Activated CD4-positive, CD25-positive, alpha-beta regulatory T cell treated with anti-CD3 and anti-CD28 coated beads, Interleukin-2, amount 50 U/mL, for 72 hours (primary cell): ENCODE data around the gene ACTRT2.

Source experiments
- DNase-seq: peaks from one replicate; pipeline ENCODE4 v3.0.0; 2021

Gene ACTRT2

GRCh38 chr1:3003941-3004270 lies 17.4 kb upstream of the ACTRT2 start:
- no peak for DNase-seq

- DNase-seq: no peak
Observed at GRCh38 chr1:3004285-3005205, 16.7 kb upstream of the ACTRT2 start.

- no peak for DNase-seq
Observed at GRCh38 chr1:3005771-3006170, 15.5 kb upstream of the ACTRT2 start.

- no peak for DNase-seq
Observed at GRCh38 chr1:3007298-3008147, 13.7 kb upstream of the ACTRT2 start.

- DNase-seq: no peak
Observed at GRCh38 chr1:3009021-3009420, 12.2 kb upstream of the ACTRT2 start.

GRCh38 chr1:3009556-3009955 lies 11.7 kb upstream of the ACTRT2 start:
- no peak for DNase-seq

- no peak for DNase-seq
Observed at GRCh38 chr1:3011127-3011526, 10.1 kb upstream of the ACTRT2 start.

- no peak for DNase-seq
Observed at GRCh38 chr1:3011631-3012455, 9.4 kb upstream of the ACTRT2 start.

GRCh38 chr1:3012456-3013291 lies 8.6 kb upstream of the ACTRT2 start:
- DNase-seq: peak; percentile 70

GRCh38 chr1:3013371-3014049 lies 7.8 kb upstream of the ACTRT2 start:
- DNase-seq: no peak

- no peak for DNase-seq
Observed at GRCh38 chr1:3014050-3014440, 7.2 kb upstream of the ACTRT2 start.

GRCh38 chr1:3014443-3015268 lies 6.6 kb upstream of the ACTRT2 start:
- DNase-seq: no peak

GRCh38 chr1:3015269-3015635 lies 6.0 kb upstream of the ACTRT2 start:
- no peak for DNase-seq

GRCh38 chr1:3015744-3016143 lies 5.5 kb upstream of the ACTRT2 start:
- no peak for DNase-seq

- DNase-seq: no peak
Observed at GRCh38 chr1:3016641-3017439, 4.4 kb upstream of the ACTRT2 start.

- no peak for DNase-seq
Observed at GRCh38 chr1:3017440-3018050, 3.7 kb upstream of the ACTRT2 start.

GRCh38 chr1:3018051-3018471 lies 3.2 kb upstream of the ACTRT2 start:
- DNase-seq: no peak

GRCh38 chr1:3018576-3018975 lies 2.7 kb upstream of the ACTRT2 start:
- no peak for DNase-seq

GRCh38 chr1:3019007-3019515 lies 2.2 kb upstream of the ACTRT2 start:
- DNase-seq: no peak
